Left ventricle myocardium inferior (tissue), 1 donor: Measurements from ENCODE around the gene BNIP3. TPM values are rescaled to one million over a fixed set of nuclear protein-coding genes. Genes with fewer than 3 reads are reported as not detected.

Experiments used
- DNase-seq: peaks from one replicate; pipeline ENCODE4 v3.0.0-alpha.2; 2020
- H3K27ac ChIP-seq: fragments of 200-600 bp; replicated peaks from 2 replicates; pipeline ENCODE4 v1.8.0; 2021
- H3K27me3 ChIP-seq: fragments of 200-600 bp; 2 replicates; pipeline ENCODE4 v1.8.0; 2021; ENCODE audit warnings: low read depth
- H3K36me3 ChIP-seq: fragments of 200-600 bp; 2 replicates; pipeline ENCODE4 v1.8.0; 2021
- H3K4me1 ChIP-seq: fragments of 200-600 bp; 2 replicates; pipeline ENCODE4 v1.8.0; 2021
- H3K4me3 ChIP-seq: fragments of 200-600 bp; 2 replicates; pipeline ENCODE4 v1.8.0; 2021; ENCODE audit warnings: mild to moderate bottlenecking, moderate library complexity
- H3K9me3 ChIP-seq: fragments of 200-600 bp; replicated peaks from 2 replicates; pipeline ENCODE4 v1.8.0; 2021
- CTCF ChIP-seq: fragments of 200-600 bp; IDR thresholded peaks from 2 replicates; pipeline ENCODE4 v1.8.0; 2021; ENCODE audit warnings: antibody characterized with exemption, mild to moderate bottlenecking, borderline replicate concordance
- intact Hi-C: fragments of 100-400 bp; cut with micrococcal nuclease; formaldehyde crosslinking; loops from one replicate; pipeline ENCODE4 v1.11.0; 2022
- total RNA-seq: library from RNA; stranded (reverse); fragmentation: NEBNext Ultra II Directional; extraction: Animal tissue kit (Norgen Biotek cat#: 25700); gene quantifications from one replicate; pipeline ENCODE4 v1.2.1, GENCODE V29; 2021
- donor health status: DM: no; HTN: yes; CAD: no; lungs with severe emphysema.

The BNIP3 gene
- total RNA-seq, 1 donor from 2014 or later: 161 TPM

GRCh38 chr10:131946880-131947279 lies 34.8 kb downstream of the BNIP3 start:
- H3K4me3 ChIP-seq: no peak overlapping the region
- peaks cover 82% of the 10 kb centered on the region for H3K36me3 ChIP-seq
- no peaks in the 10 kb centered on the region for H3K9me3 ChIP-seq
- H3K4me1 ChIP-seq: peaks cover 4% of the 10 kb centered on the region
- no peak for TF ChIP-seq CTCF
- H3K27me3 ChIP-seq: no peaks in the 10 kb centered on the region
- H3K27ac ChIP-seq: no peak overlapping the region
- intact Hi-C loops: no loop called here
- no peak for DNase-seq

- DNase-seq: no peak
- no peaks in the 10 kb centered on the region for H3K27me3 ChIP-seq
- peaks cover 82% of the 10 kb centered on the region for H3K36me3 ChIP-seq
- no peak overlapping the region for H3K4me3 ChIP-seq
- no peak overlapping the region for H3K27ac ChIP-seq
- no peak for TF ChIP-seq CTCF
- H3K9me3 ChIP-seq: no peaks in the 10 kb centered on the region
- peaks cover 4% of the 10 kb centered on the region for H3K4me1 ChIP-seq
- intact Hi-C loops: no loop called here
Observed at GRCh38 chr10:131946321-131946751, 35.4 kb downstream of the BNIP3 start.

- no peak for DNase-seq
- intact Hi-C loops: no loop called here
- Histone ChIP-seq H3K4me1 (peaks cover 4% of the 10 kb centered on the region), H3K27ac (no peak overlapping the region), H3K9me3 (no peaks in the 10 kb centered on the region), H3K4me3 (no peak overlapping the region), H3K36me3 (peaks cover 82% of the 10 kb centered on the region), H3K27me3 (no peaks in the 10 kb centered on the region)
- TF ChIP-seq CTCF: no peak
Observed at GRCh38 chr10:131944976-131945695, 36.6 kb downstream of the BNIP3 start.

GRCh38 chr10:131944412-131944811 lies 37.3 kb downstream of the BNIP3 start:
- intact Hi-C loops: no loop called here
- peaks cover 4% of the 10 kb centered on the region for H3K4me1 ChIP-seq
- DNase-seq: no peak
- H3K36me3 ChIP-seq: peaks cover 84% of the 10 kb centered on the region
- no peaks in the 10 kb centered on the region for H3K9me3 ChIP-seq
- no peaks in the 10 kb centered on the region for H3K27me3 ChIP-seq
- H3K4me3 ChIP-seq: no peak overlapping the region
- TF ChIP-seq CTCF: no peak
- no peak overlapping the region for H3K27ac ChIP-seq

GRCh38 chr10:131943021-131943814 lies 38.5 kb downstream of the BNIP3 start:
- TF ChIP-seq CTCF: peak; percentile 58
- Histone ChIP-seq H3K27me3 (no peaks in the 10 kb centered on the region), H3K27ac (no peak overlapping the region), H3K9me3 (no peaks in the 10 kb centered on the region), H3K4me3 (no peak overlapping the region), H3K4me1 (peaks cover 9% of the 10 kb centered on the region), H3K36me3 (peaks cover 79% of the 10 kb centered on the region)
- intact Hi-C loops: no loop called here
- DNase-seq: no peak
